ENCODE results near the gene SELENOH. TPM values are rescaled to one million over a fixed set of nuclear protein-coding genes. Genes with fewer than 3 reads are reported as not detected.

SELENOH gene
- total RNA-seq, 1 donor from 2014 or later = 212 TPM

GRCh38 chr11:57788703-57789088 lies 47.4 kb downstream of the SELENOH start:
- Mint-ChIP-seq H3K9me3 (no peaks in the 10 kb centered on the region), H3K36me3 (ENCODE audit: low read depth) (peaks cover 7% of the 10 kb centered on the region), H3K27me3 (ENCODE audit: low read depth) (no peaks in the 10 kb centered on the region), H3K4me3 (no peak overlapping the region), H3K27ac (ENCODE audit: unreplicated experiment) (no peak overlapping the region), H3K4me1 (peaks cover 30% of the 10 kb centered on the region)
- DNase-seq (ENCODE audit: low read depth, low spot score) = no peak
- TF ChIP-seq, protein P1, sequence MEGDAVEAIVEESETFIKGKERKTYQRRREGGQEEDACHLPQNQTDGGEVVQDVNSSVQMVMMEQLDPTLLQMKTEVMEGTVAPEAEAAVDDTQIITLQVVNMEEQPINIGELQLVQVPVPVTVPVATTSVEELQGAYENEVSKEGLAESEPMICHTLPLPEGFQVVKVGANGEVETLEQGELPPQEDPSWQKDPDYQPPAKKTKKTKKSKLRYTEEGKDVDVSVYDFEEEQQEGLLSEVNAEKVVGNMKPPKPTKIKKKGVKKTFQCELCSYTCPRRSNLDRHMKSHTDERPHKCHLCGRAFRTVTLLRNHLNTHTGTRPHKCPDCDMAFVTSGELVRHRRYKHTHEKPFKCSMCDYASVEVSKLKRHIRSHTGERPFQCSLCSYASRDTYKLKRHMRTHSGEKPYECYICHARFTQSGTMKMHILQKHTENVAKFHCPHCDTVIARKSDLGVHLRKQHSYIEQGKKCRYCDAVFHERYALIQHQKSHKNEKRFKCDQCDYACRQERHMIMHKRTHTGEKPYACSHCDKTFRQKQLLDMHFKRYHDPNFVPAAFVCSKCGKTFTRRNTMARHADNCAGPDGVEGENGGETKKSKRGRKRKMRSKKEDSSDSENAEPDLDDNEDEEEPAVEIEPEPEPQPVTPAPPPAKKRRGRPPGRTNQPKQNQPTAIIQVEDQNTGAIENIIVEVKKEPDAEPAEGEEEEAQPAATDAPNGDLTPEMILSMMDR (conservative IDR thresholded peaks at IDR 0.05) = no peak

GRCh38 chr11:57791321-57792059 lies 50.2 kb downstream of the SELENOH start:
- TF ChIP-seq, protein P1 (conservative IDR thresholded peaks at IDR 0.05) = no peak
- no peaks in the 10 kb centered on the region for H3K27me3 Mint-ChIP-seq (ENCODE audit: low read depth)
- H3K4me1 Mint-ChIP-seq = peaks cover 31% of the 10 kb centered on the region
- H3K36me3 Mint-ChIP-seq (ENCODE audit: low read depth) = peaks cover 20% of the 10 kb centered on the region
- H3K4me3 Mint-ChIP-seq = no peak overlapping the region
- no peak for DNase-seq (ENCODE audit: low read depth, low spot score)
- no peak overlapping the region for H3K27ac Mint-ChIP-seq (ENCODE audit: unreplicated experiment)
- no peaks in the 10 kb centered on the region for H3K9me3 Mint-ChIP-seq

GRCh38 chr11:57792060-57792541 lies 50.8 kb downstream of the SELENOH start:
- H3K4me1 Mint-ChIP-seq = peaks cover 26% of the 10 kb centered on the region
- H3K27ac Mint-ChIP-seq (ENCODE audit: unreplicated experiment) = peak overlapping the region; percentile 16
- no peak overlapping the region for H3K4me3 Mint-ChIP-seq
- no peaks in the 10 kb centered on the region for H3K27me3 Mint-ChIP-seq (ENCODE audit: low read depth)
- peaks cover 24% of the 10 kb centered on the region for H3K36me3 Mint-ChIP-seq (ENCODE audit: low read depth)
- no peaks in the 10 kb centered on the region for H3K9me3 Mint-ChIP-seq
- TF ChIP-seq, protein P1 (conservative IDR thresholded peaks at IDR 0.05) = no peak
- no peak for DNase-seq (ENCODE audit: low read depth, low spot score)

- Mint-ChIP-seq H3K27me3 (ENCODE audit: low read depth) (no peaks in the 10 kb centered on the region), H3K4me1 (peaks cover 18% of the 10 kb centered on the region), H3K9me3 (no peaks in the 10 kb centered on the region), H3K4me3 (no peak overlapping the region), H3K36me3 (ENCODE audit: low read depth) (peaks cover 24% of the 10 kb centered on the region), H3K27ac (ENCODE audit: unreplicated experiment) (no peak overlapping the region)
- DNase-seq (ENCODE audit: low read depth, low spot score) = no peak
- TF ChIP-seq, protein P1 (conservative IDR thresholded peaks at IDR 0.05) = no peak
Observed at GRCh38 chr11:57792870-57793269, 51.6 kb downstream of the SELENOH start.

Other genes with a start within 250 kb of the SELENOH start
- 4.5 and 4.7 TPM in 2 replicates for gene SLC43A1, start 225.8 kb upstream of the SELENOH start, total RNA-seq
- 103 and 108 TPM in 2 replicates for gene TIMM10, start 210.7 kb upstream of the SELENOH start, total RNA-seq
- not detected in 2 replicates for gene SMTNL1, start 203.9 kb upstream of the SELENOH start, total RNA-seq
- 66.0 and 68.7 TPM in 2 replicates for gene UBE2L6, start 173.8 kb upstream of the SELENOH start, total RNA-seq
- gene SERPING1, start 143.8 kb upstream of the SELENOH start, total RNA-seq = 28.0 and 31.7 TPM in 2 replicates
- 0.37 and 0.55 TPM in 2 replicates for gene YPEL4, start 91.6 kb upstream of the SELENOH start, total RNA-seq
- 23.8 and 25.7 TPM in 2 replicates for gene CLP1, start 83.7 kb upstream of the SELENOH start, total RNA-seq
- gene ZDHHC5, start 73.4 kb upstream of the SELENOH start, total RNA-seq = 42.7 and 50.1 TPM in 2 replicates
- 24.1 and 24.7 TPM in 2 replicates for gene MED19, start 29.3 kb upstream of the SELENOH start, total RNA-seq
- gene TMX2, start 28.9 kb upstream of the SELENOH start, total RNA-seq = 78.3 TPM in 2 replicates
- not detected in 2 replicates for gene BTBD18, start 10.3 kb downstream of the SELENOH start, total RNA-seq
- 144 TPM in 2 replicates for gene CTNND1, start 20.3 kb downstream of the SELENOH start, total RNA-seq